CD4-positive, alpha-beta T cell treated with Interleukin-1 beta for 1 hour (primary cell): Measurements from ENCODE around the gene HNRNPH2.

Experiments
- DNase-seq, 2 donors: peaks; one replicate each; pipeline ENCODE4 v3.0.0-alpha.2; 2020 to 2022

HNRNPH2 gene

GRCh38 chrX:101397779-101398178 is 10.2 kb upstream of the HNRNPH2 start:
- no peak for DNase-seq

GRCh38 chrX:101398694-101399093 is 9.3 kb upstream of the HNRNPH2 start:
- DNase-seq: no peak

- DNase-seq: no peak
These were observed 8.2 kb upstream of the HNRNPH2 start for GRCh38 chrX:101399825-101400224.

GRCh38 chrX:101407167-101407747 is 765 bp upstream of the HNRNPH2 start:
- DNase-seq: no peak

GRCh38 chrX:101408532-101408841 is 465 bp downstream of the HNRNPH2 start:
- no peak for DNase-seq

GRCh38 chrX:101409043-101409442 is 1.0 kb downstream of the HNRNPH2 start:
- DNase-seq: no peak

- peak in 1 of 2 donors; percentile 41 for DNase-seq
These were observed 2.4 kb downstream of the HNRNPH2 start for GRCh38 chrX:101410461-101410860.

- no peak for DNase-seq
These were observed 4.0 kb downstream of the HNRNPH2 start for GRCh38 chrX:101411984-101412383.

- DNase-seq: peak; percentile 24 to 74
These were observed 7.4 kb downstream of the HNRNPH2 start for GRCh38 chrX:101415180-101416145.

GRCh38 chrX:101416691-101417090 is 8.7 kb downstream of the HNRNPH2 start:
- no peak for DNase-seq

GRCh38 chrX:101417190-101417589 is 9.2 kb downstream of the HNRNPH2 start:
- DNase-seq: no peak

- peak; percentile 43 to 54 for DNase-seq
These were observed 10.2 kb downstream of the HNRNPH2 start for GRCh38 chrX:101417981-101418841.

GRCh38 chrX:101419489-101419888 is 11.5 kb downstream of the HNRNPH2 start:
- DNase-seq: no peak

GRCh38 chrX:101427954-101428353 is 19.9 kb downstream of the HNRNPH2 start:
- no peak for DNase-seq

GRCh38 chrX:101429934-101430333 is 21.9 kb downstream of the HNRNPH2 start:
- no peak for DNase-seq

- no peak for DNase-seq
These were observed 22.5 kb downstream of the HNRNPH2 start for GRCh38 chrX:101430457-101431078.

- DNase-seq: no peak
These were observed 34.1 kb downstream of the HNRNPH2 start for GRCh38 chrX:101442085-101442484.

- DNase-seq: no peak
These were observed 41.3 kb downstream of the HNRNPH2 start for GRCh38 chrX:101449279-101449678.

- DNase-seq: no peak
These were observed 42.1 kb downstream of the HNRNPH2 start for GRCh38 chrX:101450085-101450484.

- DNase-seq: no peak
These were observed 42.9 kb downstream of the HNRNPH2 start for GRCh38 chrX:101450961-101451360.

GRCh38 chrX:101452056-101452455 is 44.0 kb downstream of the HNRNPH2 start:
- DNase-seq: no peak

GRCh38 chrX:101460669-101461068 is 52.6 kb downstream of the HNRNPH2 start:
- DNase-seq: no peak

- DNase-seq: no peak
These were observed 54.9 kb downstream of the HNRNPH2 start for GRCh38 chrX:101462892-101463291.
